SK-N-SH treated with all-trans-retinoic acid at 6 μM for 48 hours (cell line): Measurements from ENCODE around the gene SIGLEC10.
"Not testable (repeated sequence)": the region's sequence is repeated elsewhere in the genome, so short reads cannot be mapped to it uniquely, and the experiment has no call there.

Experiments used
- ATAC-seq: fragments of 200-7000 bp; cut with Tn5 transposase; 3 replicates; pipeline ENCODE4 v1.9.1; 2020; ENCODE audit warnings: mild to moderate bottlenecking, moderate library complexity
- ARNTL ChIP-seq: fragments of 450-650 bp; formaldehyde crosslinking; IDR thresholded peaks from 2 replicates; pipeline ENCODE4 v1.5.0; 2020; ENCODE audit warnings: low read depth, mild to moderate bottlenecking, moderate library complexity, borderline replicate concordance
- CREB5 ChIP-seq: fragments of 250-450 bp; sonication (Bioruptor Pico); IDR thresholded peaks from 2 replicates; pipeline ENCODE4 v1.5.1; 2020; ENCODE audit warnings: low read depth, mild to moderate bottlenecking, moderate library complexity
- CSDC2 ChIP-seq: fragments of 250-450 bp; sonication (Bioruptor Pico); IDR thresholded peaks from 2 replicates; pipeline ENCODE4 v1.5.0; 2020; ENCODE audit warnings: mild to moderate bottlenecking, moderate library complexity
- ESRRG ChIP-seq: fragments of 250-450 bp; sonication (Bioruptor Pico); IDR thresholded peaks from 2 replicates; pipeline ENCODE4 v1.6.1; 2021; ENCODE audit warnings: mild to moderate bottlenecking
- GLIS3 ChIP-seq: fragments of 250-450 bp; sonication (Bioruptor Pico); IDR thresholded peaks from 2 replicates; pipeline ENCODE4 v1.5.0; 2020; ENCODE audit warnings: mild to moderate bottlenecking, moderate library complexity
- ISL1 ChIP-seq: fragments of 250-450 bp; sonication (Bioruptor Pico); IDR thresholded peaks from 2 replicates; pipeline ENCODE4 v2.1.2; 2022; ENCODE audit warnings: mild to moderate bottlenecking, moderate library complexity
- OSR1 ChIP-seq: fragments of 250-450 bp; sonication (Bioruptor Pico); IDR thresholded peaks from 2 replicates; pipeline ENCODE4 v1.8.0; 2022; ENCODE audit warnings: moderate library complexity, mild to moderate bottlenecking, inconsistent platforms
- PATZ1 ChIP-seq: fragments of 250-450 bp; sonication (Bioruptor Pico); IDR thresholded peaks from 2 replicates; pipeline ENCODE4 v1.8.0; 2020; ENCODE audit warnings: mild to moderate bottlenecking, moderate library complexity, borderline replicate concordance
- POU6F1 ChIP-seq: fragments of 250-450 bp; sonication (Bioruptor Pico); IDR thresholded peaks from 2 replicates; pipeline ENCODE4 v1.8.0; 2021; ENCODE audit warnings: low read depth, mild to moderate bottlenecking, moderate library complexity, borderline replicate concordance
- PPARA ChIP-seq: fragments of 250-450 bp; sonication (Bioruptor Pico); IDR thresholded peaks from 2 replicates; pipeline ENCODE4 v1.5.0; 2020; ENCODE audit warnings: mild to moderate bottlenecking, borderline replicate concordance
- RARB ChIP-seq: fragments of 250-450 bp; sonication (Bioruptor Pico); IDR thresholded peaks from 2 replicates; pipeline ENCODE4 v1.8.0; 2021; ENCODE audit warnings: mild to moderate bottlenecking, moderate library complexity
- SNAI2 ChIP-seq: fragments of 250-450 bp; sonication (Bioruptor Pico); IDR thresholded peaks from 2 replicates; pipeline ENCODE4 v1.5.0; 2020; ENCODE audit warnings: mild to moderate bottlenecking, moderate library complexity
- TCF4 ChIP-seq: fragments of 250-450 bp; sonication (Bioruptor Pico); IDR thresholded peaks from 2 replicates; pipeline ENCODE4 v1.8.0; 2021; ENCODE audit warnings: mild to moderate bottlenecking, moderate library complexity, borderline replicate concordance
- TOX ChIP-seq: fragments of 250-450 bp; sonication (Bioruptor Pico); IDR thresholded peaks from 2 replicates; pipeline ENCODE4 v1.8.0; 2021; ENCODE audit warnings: mild to moderate bottlenecking, moderate library complexity, borderline replicate concordance
- TSHZ2 ChIP-seq: fragments of 250-450 bp; sonication (Bioruptor Pico); IDR thresholded peaks from 2 replicates; pipeline ENCODE4 v1.5.0; 2020; ENCODE audit warnings: mild to moderate bottlenecking, moderate library complexity
- ZFP3 ChIP-seq: fragments of 250-450 bp; sonication (Bioruptor Pico); IDR thresholded peaks from 2 replicates; pipeline ENCODE4 v1.5.0; 2020; ENCODE audit warnings: mild to moderate bottlenecking, moderate library complexity
- ZFP30 ChIP-seq: fragments of 450-650 bp; formaldehyde crosslinking; IDR thresholded peaks from 2 replicates; pipeline ENCODE4 v1.5.0; 2022; ENCODE audit warnings: mild to moderate bottlenecking, moderate library complexity
- ZNF565 ChIP-seq: fragments of 450-650 bp; formaldehyde crosslinking; conservative IDR thresholded peaks from 2 replicates; pipeline ENCODE4 v1.5.0; 2020; ENCODE audit warnings: low read depth, mild to moderate bottlenecking, moderate library complexity
- ZNF70 ChIP-seq: fragments of 450-650 bp; formaldehyde crosslinking; IDR thresholded peaks from 2 replicates; pipeline ENCODE4 v1.5.0; 2020; ENCODE audit warnings: mild to moderate bottlenecking, moderate library complexity
- ZNF8 ChIP-seq: fragments of 450-650 bp; formaldehyde crosslinking; IDR thresholded peaks from 2 replicates; pipeline ENCODE4 v1.5.0; 2020; ENCODE audit warnings: mild to moderate bottlenecking, moderate library complexity

The SIGLEC10 gene

GRCh38 chr19:51402117-51402516 is 15.3 kb downstream of the SIGLEC10 start:
- no peak for TF ChIP-seq ZNF565 (CRISPR knock-in tag)
- no peak for TF ChIP-seq RARB (CRISPR knock-in tag)
- no peak for TF ChIP-seq ZNF70 (CRISPR knock-in tag)
- no peak for TF ChIP-seq OSR1 (CRISPR knock-in tag)
- TF ChIP-seq PATZ1 (CRISPR knock-in tag): no peak
- TF ChIP-seq TSHZ2 (CRISPR knock-in tag): no peak
- no peak for TF ChIP-seq CREB5 (CRISPR knock-in tag)
- TF ChIP-seq ISL1 (CRISPR knock-in tag): no peak
- no peak for TF ChIP-seq ZNF8 (CRISPR knock-in tag)
- TF ChIP-seq CSDC2 (CRISPR knock-in tag): no peak
- TF ChIP-seq ARNTL (CRISPR knock-in tag): no peak
- no peak for TF ChIP-seq ZFP3 (CRISPR knock-in tag)
- no peak for TF ChIP-seq POU6F1 (CRISPR knock-in tag)
- TF ChIP-seq ESRRG (CRISPR knock-in tag): no peak
- TF ChIP-seq TCF4 (CRISPR knock-in tag): no peak
- TF ChIP-seq PPARA: no peak
- TF ChIP-seq, all 23 proteins: peak for 0
- no peak for ATAC-seq

GRCh38 chr19:51399936-51400335 is 17.5 kb downstream of the SIGLEC10 start:
- ATAC-seq: not testable (repeated sequence)

GRCh38 chr19:51399231-51399630 is 18.2 kb downstream of the SIGLEC10 start:
- ATAC-seq: no peak
- TF ChIP-seq POU6F1 (CRISPR knock-in tag) (no peak), TOX (CRISPR knock-in tag) (no peak), CREB5 (CRISPR knock-in tag) (no peak), ISL1 (CRISPR knock-in tag) (no peak), PPARA (no peak), SNAI2 (CRISPR knock-in tag) (no peak), ZNF70 (CRISPR knock-in tag) (no peak), GLIS3 (CRISPR knock-in tag) (no peak), ZFP30 (no peak), RARB (CRISPR knock-in tag) (no peak), OSR1 (CRISPR knock-in tag) (no peak)
